Right lobe of liver (tissue), 4 donors: ENCODE results near the gene GIGYF1.

Source experiments
- POLR2A ChIP-seq: fragments of 450-650 bp; IDR thresholded peaks from one replicate; pipeline ENCODE4 v1.6.1; 2017; ENCODE audit warnings: antibody characterized with exemption, mild to moderate bottlenecking
- TF ChIP-seq, protein P1 (sequence below), 4 donors: fragments of 200-600 bp in 3 of 4; fragments of 450-650 bp in 1 of 4; IDR thresholded peaks; one replicate each; pipeline versions ENCODE4 v1.5.1 to v1.8.0; 2016 to 2022; ENCODE audit warnings: antibody characterized with exemption in 4 of 4, mild to moderate bottlenecking in 2 of 4
- donor health status: DM: no; HTN: no; CAD: no.
- donor health status: DM: no; HTN: no; CAD: no.
- donor health status: DM: no; HTN: yes; CAD: no.

DNA sequence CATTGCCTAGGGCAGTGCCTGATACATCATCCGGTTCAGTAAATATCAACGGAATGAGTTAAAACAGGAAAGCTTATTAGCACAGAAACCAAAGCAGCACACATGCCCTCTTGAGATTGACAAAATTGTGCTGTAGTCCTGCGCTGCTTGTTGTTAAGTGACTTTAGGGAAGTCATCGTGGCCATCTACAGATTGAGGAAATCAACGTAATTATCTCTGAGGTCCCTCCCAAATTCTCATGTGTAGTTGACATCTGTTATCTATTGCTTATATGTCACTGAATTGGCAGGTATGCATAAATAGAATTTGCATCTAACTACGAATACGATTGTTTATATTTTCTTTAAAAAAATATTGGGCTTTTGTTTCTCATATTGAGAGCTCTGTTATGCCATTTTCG is 24.0 kb downstream of the GIGYF1 start:
- no peak for TF ChIP-seq POLR2A
- TF ChIP-seq, protein P1, sequence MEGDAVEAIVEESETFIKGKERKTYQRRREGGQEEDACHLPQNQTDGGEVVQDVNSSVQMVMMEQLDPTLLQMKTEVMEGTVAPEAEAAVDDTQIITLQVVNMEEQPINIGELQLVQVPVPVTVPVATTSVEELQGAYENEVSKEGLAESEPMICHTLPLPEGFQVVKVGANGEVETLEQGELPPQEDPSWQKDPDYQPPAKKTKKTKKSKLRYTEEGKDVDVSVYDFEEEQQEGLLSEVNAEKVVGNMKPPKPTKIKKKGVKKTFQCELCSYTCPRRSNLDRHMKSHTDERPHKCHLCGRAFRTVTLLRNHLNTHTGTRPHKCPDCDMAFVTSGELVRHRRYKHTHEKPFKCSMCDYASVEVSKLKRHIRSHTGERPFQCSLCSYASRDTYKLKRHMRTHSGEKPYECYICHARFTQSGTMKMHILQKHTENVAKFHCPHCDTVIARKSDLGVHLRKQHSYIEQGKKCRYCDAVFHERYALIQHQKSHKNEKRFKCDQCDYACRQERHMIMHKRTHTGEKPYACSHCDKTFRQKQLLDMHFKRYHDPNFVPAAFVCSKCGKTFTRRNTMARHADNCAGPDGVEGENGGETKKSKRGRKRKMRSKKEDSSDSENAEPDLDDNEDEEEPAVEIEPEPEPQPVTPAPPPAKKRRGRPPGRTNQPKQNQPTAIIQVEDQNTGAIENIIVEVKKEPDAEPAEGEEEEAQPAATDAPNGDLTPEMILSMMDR (IDR thresholded peaks at IDR 0.05) = no peak
